ENCODE results near the gene RAPGEF4.

GRCh38 chr2:172927641-172928357 is 192.2 kb downstream of the RAPGEF4 start:
- peak in 2 of 3 donors; percentile 56 to 59 for TF ChIP-seq POLR2AphosphoS5 (IDR thresholded peaks at IDR 0.05)
- TF ChIP-seq, protein P1, sequence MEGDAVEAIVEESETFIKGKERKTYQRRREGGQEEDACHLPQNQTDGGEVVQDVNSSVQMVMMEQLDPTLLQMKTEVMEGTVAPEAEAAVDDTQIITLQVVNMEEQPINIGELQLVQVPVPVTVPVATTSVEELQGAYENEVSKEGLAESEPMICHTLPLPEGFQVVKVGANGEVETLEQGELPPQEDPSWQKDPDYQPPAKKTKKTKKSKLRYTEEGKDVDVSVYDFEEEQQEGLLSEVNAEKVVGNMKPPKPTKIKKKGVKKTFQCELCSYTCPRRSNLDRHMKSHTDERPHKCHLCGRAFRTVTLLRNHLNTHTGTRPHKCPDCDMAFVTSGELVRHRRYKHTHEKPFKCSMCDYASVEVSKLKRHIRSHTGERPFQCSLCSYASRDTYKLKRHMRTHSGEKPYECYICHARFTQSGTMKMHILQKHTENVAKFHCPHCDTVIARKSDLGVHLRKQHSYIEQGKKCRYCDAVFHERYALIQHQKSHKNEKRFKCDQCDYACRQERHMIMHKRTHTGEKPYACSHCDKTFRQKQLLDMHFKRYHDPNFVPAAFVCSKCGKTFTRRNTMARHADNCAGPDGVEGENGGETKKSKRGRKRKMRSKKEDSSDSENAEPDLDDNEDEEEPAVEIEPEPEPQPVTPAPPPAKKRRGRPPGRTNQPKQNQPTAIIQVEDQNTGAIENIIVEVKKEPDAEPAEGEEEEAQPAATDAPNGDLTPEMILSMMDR (IDR thresholded peaks at IDR 0.05) = no peak
- no peak for TF ChIP-seq EP300 (IDR thresholded peaks at IDR 0.05)

Measured in stomach (tissue), 4 donors.